NCI-H1417 (cell line): ENCODE data around the gene ADD3.
"Not testable (repeated sequence)": the region's sequence is repeated elsewhere in the genome, so short reads cannot be mapped to it uniquely, and the experiment has no call there.

Experiments
- DNase-seq, 3 experiments: peaks; one replicate each; lab custom pipeline; 2025; lab: John Stamatoyannopoulos, UW

ADD3 gene

GRCh38 chr10:110033701-110034235, 26.0 kb downstream of the ADD3 start:
- DNase-seq, result no peak

DNA sequence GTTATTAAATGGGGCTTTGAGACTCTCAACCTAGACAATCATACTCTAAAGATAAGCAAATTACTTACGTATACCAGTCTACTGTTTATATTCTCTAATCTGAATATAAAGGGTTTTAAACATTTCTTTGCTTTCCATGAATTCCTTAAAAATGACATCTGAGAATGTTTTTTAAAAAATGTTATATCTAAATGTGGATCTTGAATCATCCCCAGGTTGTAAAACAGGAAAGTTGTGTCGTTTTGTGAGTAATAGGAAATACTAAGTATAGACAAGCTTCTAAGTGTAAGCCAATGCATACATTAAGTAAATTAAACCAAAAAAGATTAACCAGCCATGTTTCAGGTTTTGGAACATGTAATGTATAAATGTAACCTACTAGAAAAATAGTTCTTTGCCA, 26.8 kb downstream of the ADD3 start:
- no peak for DNase-seq

GRCh38 chr10:110035070-110035921, 27.5 kb downstream of the ADD3 start:
- no peak for DNase-seq

DNA sequence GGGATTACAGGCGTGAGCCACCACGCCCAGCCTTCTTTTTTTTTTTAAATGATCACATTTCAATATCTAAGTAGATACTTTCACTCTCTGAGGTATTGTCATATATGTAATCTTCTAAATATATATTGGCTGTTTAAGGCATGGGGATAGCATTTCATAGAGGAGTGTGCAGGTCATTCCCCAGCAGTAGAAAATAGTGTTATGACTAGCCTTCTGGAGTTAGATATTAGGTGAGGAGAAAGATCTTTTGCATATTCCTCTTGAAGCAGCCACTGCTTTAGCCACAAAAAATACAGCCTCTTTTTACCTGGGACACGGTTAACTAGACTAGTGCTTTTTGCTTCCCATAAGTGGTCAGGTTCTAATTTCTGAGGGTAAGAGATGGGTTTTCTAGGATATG, 28.9 kb downstream of the ADD3 start:
- no peak for DNase-seq

DNA sequence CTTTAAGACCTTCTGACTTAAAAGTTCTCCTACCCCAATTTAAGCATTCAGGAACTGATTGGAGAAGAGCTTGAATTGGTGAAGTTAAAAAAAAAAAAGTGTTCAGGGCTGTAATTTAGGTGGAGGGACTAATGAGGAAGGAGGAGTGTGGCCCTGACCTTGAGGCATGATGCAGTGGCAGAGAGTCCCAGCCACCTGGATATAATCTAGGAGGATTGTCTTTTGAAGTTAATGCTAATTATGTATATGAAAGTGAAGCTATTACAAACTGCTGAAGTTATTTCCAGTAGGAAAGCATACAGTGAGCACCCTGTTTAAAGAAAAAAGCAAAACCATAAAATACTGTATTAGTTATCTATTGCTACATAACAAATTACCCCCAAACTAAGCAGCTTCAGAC, 31.5 kb downstream of the ADD3 start:
- no peak for DNase-seq

DNA sequence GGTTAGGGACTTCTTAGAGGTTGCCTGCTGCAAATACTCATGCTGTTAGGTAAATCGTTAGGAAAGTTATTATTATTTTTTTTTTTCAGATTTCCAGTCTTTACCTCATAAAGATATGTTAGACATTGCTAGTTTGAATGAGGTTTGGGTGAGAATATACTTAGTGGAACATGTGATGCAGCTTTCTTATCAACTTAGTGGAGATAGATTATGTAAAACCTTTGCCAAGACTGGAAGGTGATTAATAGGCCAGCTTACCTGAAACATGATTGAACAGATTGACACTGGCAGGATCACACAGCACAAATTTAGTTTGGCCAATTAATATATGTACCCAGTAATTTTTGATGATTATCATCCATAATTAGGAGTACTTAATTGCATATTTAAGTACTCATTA, 32.3 kb downstream of the ADD3 start:
- DNase-seq, result no peak

DNA sequence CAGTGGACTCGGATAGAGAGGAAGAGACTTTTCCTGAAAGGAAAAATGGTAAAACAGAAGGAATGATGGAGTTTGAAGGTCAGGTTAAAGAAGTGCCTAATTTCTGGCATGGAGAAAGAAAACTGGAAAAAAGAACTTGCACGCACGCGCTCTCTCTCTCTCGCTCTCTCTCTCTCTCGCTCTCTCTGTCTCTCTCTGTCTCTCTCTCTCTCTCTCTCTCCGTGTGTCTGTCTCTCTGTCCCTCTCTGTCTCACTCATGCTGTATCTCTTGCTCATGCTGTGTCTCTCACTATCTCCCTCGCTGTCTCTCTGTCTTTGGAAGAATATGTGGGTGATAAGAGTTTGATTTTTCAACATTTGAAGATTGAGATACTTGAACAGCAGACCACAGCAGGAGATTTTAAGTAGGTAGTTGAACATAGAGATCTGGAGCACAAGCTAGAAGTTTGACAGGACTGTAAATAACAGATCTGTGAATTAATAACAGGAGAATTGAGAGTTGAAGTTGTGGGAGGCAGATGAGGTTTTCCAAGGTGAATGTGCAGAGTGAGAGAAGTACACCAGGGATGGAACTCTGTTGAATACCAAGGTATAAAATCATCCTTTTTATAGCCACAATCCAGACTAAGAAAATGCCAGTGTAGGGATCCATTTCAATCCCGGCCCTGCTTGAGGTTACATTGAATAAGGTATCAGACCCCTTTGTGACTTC, 33.1 kb downstream of the ADD3 start:
- no peak for DNase-seq

- DNase-seq, result no peak
These were observed 33.7 kb downstream of the ADD3 start for GRCh38 chr10:110041479-110041829.

DNA sequence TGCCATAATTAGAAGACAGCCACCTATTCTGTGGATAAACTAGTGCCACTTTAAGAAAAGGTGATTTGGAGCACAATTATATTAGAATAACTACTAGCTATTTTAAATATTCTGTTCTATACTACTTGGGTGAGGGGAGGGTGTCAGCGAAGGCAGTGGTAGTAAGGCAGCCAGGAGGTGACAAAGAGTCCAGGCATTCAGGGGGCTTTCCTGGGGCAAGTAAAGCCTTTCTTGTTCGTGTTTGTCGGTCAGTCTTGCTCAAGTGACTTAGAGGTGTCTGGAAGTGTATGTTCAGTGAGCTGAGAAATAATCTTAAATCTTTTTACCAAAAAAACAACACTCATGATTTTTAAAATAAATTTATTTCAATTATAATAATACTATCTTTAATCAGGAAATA, 34.4 kb downstream of the ADD3 start:
- DNase-seq, result no peak

GRCh38 chr10:110042891-110043290, 35.1 kb downstream of the ADD3 start:
- no peak for DNase-seq

DNA sequence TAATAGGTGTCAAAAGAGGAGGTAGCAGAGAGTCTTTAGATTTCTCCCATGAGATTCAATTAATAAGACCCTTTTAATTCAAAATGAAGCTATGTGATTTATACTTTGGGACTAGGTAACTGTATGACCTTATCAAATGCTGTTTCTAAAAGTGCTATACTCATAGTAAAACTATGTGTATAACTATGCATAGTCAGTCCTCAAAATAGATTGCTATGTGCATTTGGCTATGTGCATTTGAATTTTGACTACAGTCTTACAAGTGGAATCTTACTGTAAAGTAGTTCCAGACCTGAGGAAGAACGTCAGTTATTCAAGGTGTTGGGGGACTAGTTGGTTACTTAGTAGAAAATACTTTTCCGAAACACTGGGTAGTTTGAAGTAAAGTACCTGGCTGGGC, 36.9 kb downstream of the ADD3 start:
- no peak for DNase-seq

- DNase-seq, result peak in 1 of 3 experiments; percentile 45
These were observed 38.0 kb downstream of the ADD3 start for GRCh38 chr10:110045772-110046171.

- not testable (repeated sequence) for DNase-seq
These were observed 40.4 kb downstream of the ADD3 start for GRCh38 chr10:110048145-110048544.

DNA sequence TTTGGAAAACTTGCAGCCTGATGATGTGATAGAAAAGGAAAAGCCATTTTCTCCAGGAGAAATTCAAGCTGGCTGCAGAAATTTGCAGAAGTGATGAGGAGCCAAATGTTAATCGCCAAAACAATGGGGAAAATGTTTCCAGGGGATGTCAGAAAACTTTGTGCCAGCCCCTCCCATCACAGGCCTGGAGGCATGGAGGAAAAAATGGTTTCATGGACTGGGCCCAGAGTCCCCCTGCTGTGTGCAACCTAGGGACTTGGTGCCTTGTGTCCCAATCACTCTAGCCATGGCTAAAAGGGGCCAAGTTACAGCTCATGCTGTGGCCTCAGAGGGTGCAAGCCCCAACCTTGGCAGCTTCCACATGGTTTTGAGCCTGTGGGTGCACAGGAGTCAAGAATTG, 41.0 kb downstream of the ADD3 start:
- no peak for DNase-seq

DNA sequence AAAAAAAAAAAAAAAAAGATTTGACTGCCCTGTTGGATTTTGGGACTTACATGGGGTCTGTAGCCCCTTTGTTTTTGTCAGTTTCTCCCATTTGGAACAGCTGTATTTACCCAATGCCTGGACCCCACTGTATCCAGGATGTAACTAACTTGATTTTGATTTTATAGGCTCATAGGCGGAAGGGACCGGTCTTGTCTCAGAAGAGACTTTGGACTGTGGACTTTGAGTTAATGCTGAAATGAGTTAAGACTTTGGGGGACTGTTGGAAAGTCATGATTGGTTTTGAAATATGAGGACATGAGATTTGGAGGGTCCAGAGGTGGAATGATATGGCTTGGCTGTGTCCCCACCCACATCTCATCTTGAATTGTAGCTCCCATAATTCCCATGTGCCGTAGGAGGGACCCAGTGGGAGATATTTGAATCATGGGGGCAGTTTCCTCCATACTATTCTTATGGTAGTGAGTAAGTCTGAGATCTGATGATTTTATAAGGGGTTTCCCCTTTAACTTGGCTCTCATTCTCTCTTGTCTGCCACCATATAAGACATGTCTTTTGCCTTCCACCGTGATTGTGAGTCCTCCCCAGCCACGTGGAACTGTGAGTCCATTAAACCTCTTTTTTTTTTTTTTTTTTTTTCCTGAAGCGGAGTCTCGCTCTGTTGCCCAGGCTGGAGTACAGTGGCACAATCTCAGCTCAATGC, 42.3 kb downstream of the ADD3 start:
- not testable (repeated sequence) for DNase-seq

GRCh38 chr10:110051487-110051886, 43.7 kb downstream of the ADD3 start:
- no peak for DNase-seq

GRCh38 chr10:110052916-110053315, 45.1 kb downstream of the ADD3 start:
- no peak for DNase-seq

DNA sequence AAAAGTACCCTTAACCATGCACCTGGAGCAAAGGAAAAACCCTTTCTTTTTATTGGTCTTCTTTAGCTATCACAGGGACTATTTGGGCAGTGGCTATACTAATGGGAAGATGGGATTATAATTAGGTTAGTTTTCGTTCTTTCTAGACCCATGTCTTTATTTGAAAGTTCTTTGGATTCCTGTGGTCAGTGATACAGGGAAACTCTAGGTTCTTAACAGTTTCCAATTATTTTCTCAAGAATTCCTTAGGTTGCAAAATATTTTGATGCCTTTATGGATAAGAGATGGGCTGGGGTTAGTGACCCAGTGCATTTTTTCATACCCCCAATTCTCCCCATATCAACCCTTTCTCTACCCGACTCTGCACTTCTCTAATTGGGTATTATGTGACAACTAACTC, 49.0 kb downstream of the ADD3 start:
- no peak for DNase-seq

DNA sequence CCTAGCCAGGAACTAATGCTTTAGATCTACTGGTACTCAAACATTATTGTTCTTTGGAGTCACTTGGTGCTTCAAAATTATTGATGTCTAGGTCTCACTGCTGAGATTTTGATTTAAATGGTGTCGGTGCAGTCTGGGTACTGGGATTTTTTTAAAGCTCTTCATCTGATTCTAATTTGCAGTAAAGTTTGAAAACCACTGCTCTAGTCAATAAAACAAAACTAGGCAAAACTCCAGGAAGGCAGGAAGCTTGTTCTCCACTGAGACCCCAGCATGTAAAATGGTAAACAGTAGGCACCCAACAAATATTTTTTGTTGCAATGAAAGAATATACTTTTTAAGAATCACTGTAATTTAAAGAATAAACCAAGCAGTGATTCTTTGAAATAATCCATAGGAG, 49.7 kb downstream of the ADD3 start:
- no peak for DNase-seq

DNA sequence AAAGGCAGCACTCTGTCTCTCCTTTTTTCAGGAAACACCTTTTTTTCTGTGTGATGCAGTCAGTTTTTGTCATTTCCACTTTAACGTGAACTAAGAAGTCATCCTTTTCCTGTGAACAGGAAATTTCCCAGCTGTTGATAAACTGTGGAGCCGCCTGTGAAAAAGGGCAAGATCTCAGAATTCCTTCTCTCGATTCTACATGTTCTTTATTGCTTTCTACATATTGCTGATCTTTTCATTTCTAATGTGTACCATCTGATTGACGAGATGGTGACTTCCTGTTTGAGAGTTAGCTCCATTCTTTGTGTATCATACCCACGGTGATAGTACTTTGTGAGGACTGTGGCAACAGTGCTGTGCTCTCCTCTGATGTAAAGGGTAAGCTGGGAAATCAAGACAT, 50.4 kb downstream of the ADD3 start:
- no peak for DNase-seq

DNA sequence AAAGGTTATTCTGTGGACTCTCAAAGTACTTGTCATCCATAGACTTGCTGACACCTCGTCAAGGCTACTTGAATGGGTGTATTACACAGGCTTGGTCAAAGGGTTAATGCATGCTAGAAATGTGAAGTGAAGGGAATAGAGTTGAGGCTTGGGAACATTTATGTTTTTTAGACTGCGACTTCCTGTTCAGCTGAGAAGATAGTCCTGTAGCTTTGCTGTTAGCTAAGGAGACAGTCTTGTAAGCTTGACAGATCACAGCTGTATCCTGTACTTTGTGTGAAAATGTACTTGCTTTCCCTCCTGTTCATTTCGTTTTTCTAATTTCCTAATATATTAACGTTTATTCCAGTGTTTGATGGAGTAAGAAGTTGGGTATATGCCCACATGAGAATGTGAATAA, 52.1 kb downstream of the ADD3 start:
- no peak for DNase-seq

DNA sequence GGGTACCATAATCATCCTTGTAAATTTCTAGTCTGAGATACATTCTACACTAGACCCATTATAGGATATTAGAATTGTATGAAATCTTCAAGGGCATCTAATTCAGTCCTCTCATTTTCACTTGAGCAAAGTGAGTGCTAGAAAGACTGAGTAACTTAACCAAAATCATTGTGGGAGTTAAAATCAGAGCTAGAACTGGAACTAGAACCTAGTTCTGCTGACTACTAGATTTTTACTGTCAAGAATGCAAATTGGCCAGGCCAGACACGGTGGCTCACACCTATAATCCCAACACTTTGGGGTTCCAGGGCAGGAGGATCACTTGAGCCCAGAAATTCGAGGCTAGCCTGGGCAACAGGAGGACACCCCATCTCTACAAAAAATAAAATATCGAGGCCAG, 53.9 kb downstream of the ADD3 start:
- no peak for DNase-seq

GRCh38 chr10:110065269-110065668, 57.5 kb downstream of the ADD3 start:
- DNase-seq, result no peak
